Measurements from ENCODE around the gene RBFOX2. TPM values are rescaled to one million over a fixed set of nuclear protein-coding genes. Genes with fewer than 3 reads are reported as not detected.
"Not testable (repeated sequence)": the region's sequence is repeated elsewhere in the genome, so short reads cannot be mapped to it uniquely, and the experiment has no call there.

The RBFOX2 gene
- total RNA-seq, 1 experiment from 2014 or later = 54.4 TPM

- no peak for DNase-seq (ENCODE audit: extremely low read depth, low read depth)
These were observed 16.3 kb downstream of the RBFOX2 start for GRCh38 chr22:36012332-36012731.

- DNase-seq (ENCODE audit: extremely low read depth, low read depth) = no peak
These were observed 17.7 kb downstream of the RBFOX2 start for GRCh38 chr22:36010882-36011281.

GRCh38 chr22:36010090-36010489, 18.5 kb downstream of the RBFOX2 start:
- DNase-seq (ENCODE audit: extremely low read depth, low read depth) = no peak

GRCh38 chr22:36009085-36009484, 19.5 kb downstream of the RBFOX2 start:
- DNase-seq (ENCODE audit: extremely low read depth, low read depth) = no peak

- DNase-seq (ENCODE audit: extremely low read depth, low read depth) = no peak
These were observed 20.1 kb downstream of the RBFOX2 start for GRCh38 chr22:36008565-36008964.

- DNase-seq (ENCODE audit: extremely low read depth, low read depth) = no peak
These were observed 20.5 kb downstream of the RBFOX2 start for GRCh38 chr22:36008131-36008530.

GRCh38 chr22:36003972-36004674, 24.5 kb downstream of the RBFOX2 start:
- DNase-seq (ENCODE audit: extremely low read depth, low read depth) = no peak

- DNase-seq (ENCODE audit: extremely low read depth, low read depth) = no peak
These were observed 25.8 kb downstream of the RBFOX2 start for GRCh38 chr22:36002718-36003260.

- no peak for DNase-seq (ENCODE audit: extremely low read depth, low read depth)
These were observed 26.5 kb downstream of the RBFOX2 start for GRCh38 chr22:36002084-36002483.

- DNase-seq (ENCODE audit: extremely low read depth, low read depth) = no peak
These were observed 29.9 kb downstream of the RBFOX2 start for GRCh38 chr22:35998748-35999147.

- no peak for DNase-seq (ENCODE audit: extremely low read depth, low read depth)
These were observed 31.2 kb downstream of the RBFOX2 start for GRCh38 chr22:35997438-35997837.

GRCh38 chr22:35996596-35996995, 32.0 kb downstream of the RBFOX2 start:
- no peak for DNase-seq (ENCODE audit: extremely low read depth, low read depth)

- DNase-seq (ENCODE audit: extremely low read depth, low read depth) = no peak
These were observed 32.9 kb downstream of the RBFOX2 start for GRCh38 chr22:35995772-35996171.

GRCh38 chr22:35995348-35995747, 33.3 kb downstream of the RBFOX2 start:
- DNase-seq (ENCODE audit: extremely low read depth, low read depth) = no peak

- not testable (repeated sequence) for DNase-seq (ENCODE audit: extremely low read depth, low read depth)
These were observed 34.9 kb downstream of the RBFOX2 start for GRCh38 chr22:35993727-35994126.

GRCh38 chr22:35993048-35993714, 35.4 kb downstream of the RBFOX2 start:
- DNase-seq (ENCODE audit: extremely low read depth, low read depth) = no peak

- DNase-seq (ENCODE audit: extremely low read depth, low read depth) = no peak
These were observed 37.5 kb downstream of the RBFOX2 start for GRCh38 chr22:35991168-35991567.

- DNase-seq (ENCODE audit: extremely low read depth, low read depth) = no peak
These were observed 40.6 kb downstream of the RBFOX2 start for GRCh38 chr22:35988030-35988429.

GRCh38 chr22:35987487-35987886, 41.1 kb downstream of the RBFOX2 start:
- DNase-seq (ENCODE audit: extremely low read depth, low read depth) = no peak

- no peak for DNase-seq (ENCODE audit: extremely low read depth, low read depth)
These were observed 42.5 kb downstream of the RBFOX2 start for GRCh38 chr22:35986088-35986487.

GRCh38 chr22:35985371-35985770, 43.3 kb downstream of the RBFOX2 start:
- no peak for DNase-seq (ENCODE audit: extremely low read depth, low read depth)
